Measurements from ENCODE around the gene CCT2. TPM values are rescaled to one million over a fixed set of nuclear protein-coding genes. Genes with fewer than 3 reads are reported as not detected.

The CCT2 gene
- polyA plus RNA-seq, 3 donors = 57.0 to 113 (median 99.0) TPM

DNA sequence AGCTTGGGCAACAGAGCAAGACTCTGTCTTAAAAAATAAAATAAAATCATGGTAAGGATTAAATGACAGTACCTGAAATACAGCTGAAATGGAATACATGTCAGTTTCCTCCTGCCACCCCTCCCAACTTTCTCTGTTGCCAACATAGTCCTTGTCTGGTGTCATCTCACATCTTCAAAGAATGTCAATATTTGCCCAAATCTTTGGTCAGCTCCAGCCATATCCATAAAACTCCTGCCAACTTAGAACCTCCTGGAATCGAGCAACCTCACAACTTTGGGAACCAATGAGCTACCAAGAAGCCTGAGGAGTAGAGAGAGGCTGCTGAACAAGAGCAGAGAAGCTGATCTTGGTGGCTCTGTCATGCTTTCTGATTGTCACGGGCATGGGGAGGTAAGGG is 36.3 kb downstream of the CCT2 start:
- WGBS, 3 donors = 82 to 86% (median 84%) methylated on average over 2 of the region's 2 CpGs
- H3K27ac ChIP-seq (ENCODE audit: low read depth, low read length) = no peak overlapping the region

DNA sequence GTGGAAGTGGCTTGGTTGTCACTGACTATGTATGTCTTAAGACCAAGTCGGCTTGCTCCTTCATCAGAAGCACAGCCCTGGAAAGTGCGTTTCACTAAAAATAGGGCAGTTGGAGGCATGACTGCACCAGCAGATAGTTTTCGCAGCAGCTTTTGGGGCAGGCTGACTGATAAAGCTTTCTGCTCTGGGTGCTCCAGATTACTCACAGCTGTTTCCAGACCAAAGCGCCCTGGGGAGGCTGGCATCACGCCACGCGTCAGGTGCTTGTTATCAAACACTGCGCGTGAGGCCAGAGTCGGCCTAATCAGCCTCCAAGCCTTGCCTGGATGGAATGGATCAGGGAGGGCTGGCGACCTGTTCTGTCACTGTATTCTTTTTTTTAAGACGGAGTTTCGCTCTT is 38.7 kb downstream of the CCT2 start:
- H3K27ac ChIP-seq (ENCODE audit: low read depth, low read length) = no peak overlapping the region
- 46 to 88% (median 81%) methylated on average over 13 of the region's 13 CpGs for WGBS, 3 donors

DNA sequence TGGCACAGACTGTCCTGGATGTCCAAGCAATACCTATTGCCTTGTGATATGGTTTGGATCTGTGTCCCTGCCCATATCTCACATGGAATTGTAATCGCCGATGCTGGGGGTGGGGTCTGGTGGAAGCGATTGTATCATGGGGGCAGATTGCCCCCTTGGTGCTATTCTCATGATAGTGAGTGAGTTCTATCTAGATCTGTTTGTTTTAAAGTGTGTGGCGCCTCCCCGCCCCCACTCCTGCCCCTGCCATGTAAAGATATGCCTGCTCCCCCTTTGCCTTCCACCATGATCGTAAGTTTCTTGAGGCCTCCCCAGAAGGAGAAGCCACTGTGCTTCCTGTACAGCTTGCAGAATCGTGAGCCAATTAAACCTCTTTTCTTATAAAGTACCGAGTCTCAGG is 42.2 kb downstream of the CCT2 start:
- WGBS, 3 donors = 74 to 90% (median 87%) methylated on average over 8 of the region's 8 CpGs
- no peak overlapping the region for H3K27ac ChIP-seq (ENCODE audit: low read depth, low read length)

DNA sequence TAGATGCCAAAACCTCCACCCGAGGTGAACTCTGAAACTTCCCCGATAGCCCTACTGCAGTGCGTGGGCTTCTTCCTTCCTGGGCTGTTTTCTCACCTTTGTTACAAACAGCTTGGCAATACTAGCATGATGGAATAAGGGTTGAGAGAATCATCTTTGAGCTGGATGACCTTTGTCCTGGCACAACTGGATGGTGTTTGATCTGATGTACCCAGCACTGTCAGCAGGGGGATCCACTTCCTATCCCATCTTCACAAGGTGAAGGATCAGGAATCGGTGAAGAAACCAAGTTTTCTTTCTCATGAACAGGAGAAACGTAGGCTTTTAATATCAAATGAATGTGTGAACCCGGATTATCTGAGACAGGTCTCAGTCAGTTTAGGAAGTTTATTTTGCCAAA is 44.9 kb downstream of the CCT2 start:
- 80 to 86% (median 83%) methylated on average over 6 of the region's 6 CpGs for WGBS, 3 donors
- H3K27ac ChIP-seq (ENCODE audit: low read depth, low read length) = no peak overlapping the region

DNA sequence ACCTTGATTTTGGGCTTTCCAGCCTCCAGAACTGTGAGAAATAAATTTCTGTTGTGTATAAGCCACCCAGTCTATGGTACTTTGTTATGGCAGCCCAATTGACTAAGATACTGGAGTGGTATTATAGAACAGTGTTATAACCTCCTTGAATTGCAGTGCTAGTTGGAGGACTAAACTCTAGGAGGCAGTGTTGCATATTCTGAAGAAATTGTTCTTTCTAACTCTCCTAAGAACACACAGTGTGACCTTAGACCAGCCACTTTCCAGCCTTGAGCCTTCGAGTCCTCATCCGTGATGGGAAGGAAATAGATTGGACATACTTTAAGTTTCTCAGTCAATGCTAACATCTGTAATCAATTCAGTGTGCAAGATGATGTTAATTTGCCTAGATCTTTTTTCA is 47.8 kb downstream of the CCT2 start:
- H3K27ac ChIP-seq (ENCODE audit: low read depth, low read length) = no peak overlapping the region
- whole genome bisulfite sequencing, 3 donors = 92 to 94% (median 93%) methylated on average over 2 of the region's 2 CpGs

DNA sequence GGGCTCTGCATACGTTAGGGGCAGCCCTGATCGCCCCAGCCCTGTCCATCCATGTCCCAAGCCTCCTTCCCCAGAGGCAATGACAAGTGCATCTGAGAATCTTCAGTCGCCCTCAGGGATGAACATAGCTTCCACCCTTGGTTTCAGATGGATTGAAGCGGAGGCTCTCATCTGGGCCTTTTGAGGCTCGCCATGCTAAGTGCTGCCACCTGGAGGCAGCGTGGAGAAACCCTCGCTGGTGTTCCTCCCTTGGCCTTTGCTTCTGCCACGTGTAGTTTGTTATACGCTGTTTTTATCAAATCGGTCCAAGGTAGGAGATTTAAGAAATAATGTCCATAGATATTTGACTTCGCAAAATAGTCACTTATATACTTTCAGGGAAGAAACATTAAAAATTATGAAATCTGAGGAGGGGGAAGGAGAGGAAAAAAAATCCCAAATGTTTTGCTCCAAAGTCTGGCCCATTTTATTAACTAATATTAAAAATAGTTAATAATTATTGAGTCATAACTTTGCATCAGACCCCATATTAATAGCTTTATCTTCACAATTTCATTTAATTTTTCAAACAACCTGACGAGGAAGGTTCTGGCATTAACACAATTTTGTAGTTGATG is 54.2 kb downstream of the CCT2 start:
- WGBS, 3 donors = 22 to 31% (median 30%) methylated on average over 12 of the region's 12 CpGs
- H3K27ac ChIP-seq (ENCODE audit: low read depth, low read length) = no peak overlapping the region

DNA sequence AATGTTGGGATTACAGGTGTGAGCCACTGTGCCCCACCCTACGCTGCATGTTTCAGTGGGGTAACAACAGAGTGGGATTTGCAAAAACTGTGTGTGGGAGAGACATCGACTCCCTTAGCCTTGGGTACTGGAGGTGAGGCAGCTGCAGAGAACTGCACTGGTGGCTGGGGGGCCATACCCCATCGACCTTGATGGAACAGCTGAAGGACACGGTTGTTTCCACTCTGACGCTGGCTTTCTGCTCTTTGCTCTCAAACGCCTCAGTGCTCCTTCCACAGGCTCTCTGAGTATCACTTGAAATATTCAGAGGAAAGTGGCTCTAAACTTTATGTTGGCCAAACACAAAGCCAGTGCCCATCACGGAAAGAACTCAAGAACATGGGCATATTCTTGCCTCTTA is 56.3 kb downstream of the CCT2 start:
- 82 to 94% (median 94%) methylated on average over 7 of the region's 7 CpGs for WGBS, 3 donors
- no peak overlapping the region for H3K27ac ChIP-seq (ENCODE audit: low read depth, low read length)

DNA sequence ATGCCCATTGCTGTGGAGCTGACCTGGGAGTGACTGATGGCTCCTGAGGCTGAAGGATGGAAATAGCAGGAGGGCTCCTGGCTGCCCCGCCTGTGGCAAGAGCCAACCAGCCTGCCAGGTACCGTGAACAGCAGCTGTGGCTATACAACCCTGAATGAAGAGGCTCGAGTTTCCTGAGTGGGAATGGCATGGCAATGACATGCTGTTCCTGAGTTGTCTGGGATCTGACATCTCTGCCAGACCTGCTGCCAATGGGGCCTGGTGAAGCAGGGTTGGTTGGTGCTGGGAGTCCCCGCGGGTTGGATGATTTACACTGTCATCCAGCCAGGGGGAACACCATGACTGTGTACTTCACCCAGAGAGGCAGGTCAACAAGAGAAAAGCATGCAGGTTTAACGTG is 57.3 kb downstream of the CCT2 start:
- no peak overlapping the region for H3K27ac ChIP-seq (ENCODE audit: low read depth, low read length)
- WGBS, 3 donors = 80 to 89% (median 83%) methylated on average over 6 of the region's 6 CpGs

DNA sequence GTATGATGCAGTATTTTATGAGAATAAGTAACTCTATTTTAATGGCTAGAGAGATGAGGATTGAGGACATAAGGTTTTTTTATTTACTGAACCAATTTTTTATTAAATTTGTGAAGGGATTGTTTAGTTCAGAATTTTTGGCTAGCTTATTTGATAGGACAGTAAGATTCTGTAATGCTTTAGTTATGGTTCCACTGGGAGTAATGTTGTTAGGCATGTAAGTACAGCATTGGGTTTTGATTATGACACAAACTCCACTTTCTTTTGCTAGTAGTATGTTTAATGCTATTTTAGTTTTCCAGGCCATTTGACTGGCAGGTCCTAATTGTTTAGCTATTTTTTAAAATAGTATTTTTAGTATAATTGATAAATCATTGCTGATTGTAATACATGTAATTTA is 59.3 kb downstream of the CCT2 start:
- no peak overlapping the region for H3K27ac ChIP-seq (ENCODE audit: low read depth, low read length)

DNA sequence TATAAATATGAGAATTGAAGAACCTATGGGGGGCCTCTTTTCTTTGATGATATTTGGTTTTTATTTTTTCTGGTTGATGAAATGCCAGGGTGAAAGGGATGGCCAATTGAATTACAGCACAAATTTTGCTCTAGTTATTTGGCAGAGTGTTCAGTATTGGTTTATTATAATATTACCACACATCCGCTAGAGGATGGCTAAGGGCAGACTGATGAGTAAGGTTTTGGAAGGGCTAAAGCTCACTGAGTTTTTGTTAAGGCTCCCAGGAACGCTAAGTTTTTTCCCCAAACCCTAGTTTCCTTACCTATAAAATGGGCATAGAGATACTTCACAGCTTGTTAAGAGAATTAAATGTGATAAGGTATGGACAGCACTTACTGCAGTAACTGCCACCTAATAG is 59.8 kb downstream of the CCT2 start:
- no peak overlapping the region for H3K27ac ChIP-seq (ENCODE audit: low read depth, low read length)
- 56 to 83% (median 73%) methylated on average over 2 of the region's 2 CpGs for WGBS, 3 donors

DNA sequence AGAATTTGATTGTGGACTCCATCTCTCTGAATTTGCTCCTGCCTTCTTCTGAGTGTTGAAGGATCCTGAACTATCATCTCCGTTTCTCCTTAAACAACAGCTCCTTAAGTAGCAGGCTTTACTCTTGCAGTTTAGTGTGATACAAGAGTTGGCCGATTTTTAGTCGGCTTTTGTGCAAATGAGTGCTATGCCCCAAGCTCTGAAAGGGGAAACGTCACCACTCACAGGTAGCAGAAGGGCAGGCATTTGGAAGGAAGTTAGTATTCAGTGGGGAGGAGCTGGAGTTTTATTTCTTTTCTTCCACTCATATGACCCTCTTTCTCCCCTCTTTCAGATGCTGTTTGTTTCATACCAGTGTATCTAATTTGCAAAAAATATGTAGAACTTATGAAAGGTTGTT is 61.9 kb downstream of the CCT2 start:
- 64 to 74% (median 65%) methylated on average over 4 of the region's 4 CpGs for WGBS, 3 donors
- H3K27ac ChIP-seq (ENCODE audit: low read depth, low read length) = no peak overlapping the region

DNA sequence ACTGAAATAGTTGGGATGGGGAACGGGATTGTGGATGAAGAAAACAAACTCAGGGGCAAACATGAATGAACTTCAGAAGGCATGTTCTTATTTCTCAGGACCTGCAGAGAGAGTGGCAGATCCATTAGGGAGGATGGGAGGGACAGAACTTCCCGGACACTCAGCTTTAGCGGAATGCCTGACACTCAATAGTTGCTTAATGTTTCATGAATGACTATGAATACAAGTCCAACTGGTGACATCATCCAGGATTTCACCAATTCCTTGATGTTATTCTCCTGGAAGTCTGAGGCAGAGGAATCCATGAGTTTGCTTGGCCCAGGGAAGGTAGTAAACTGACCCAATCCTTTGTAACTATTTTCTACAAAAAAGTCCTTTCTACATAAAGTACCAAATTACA is 63.2 kb downstream of the CCT2 start:
- whole genome bisulfite sequencing, 3 donors = 78 to 84% (median 84%) methylated on average over 3 of the region's 3 CpGs
- H3K27ac ChIP-seq (ENCODE audit: low read depth, low read length) = no peak overlapping the region

DNA sequence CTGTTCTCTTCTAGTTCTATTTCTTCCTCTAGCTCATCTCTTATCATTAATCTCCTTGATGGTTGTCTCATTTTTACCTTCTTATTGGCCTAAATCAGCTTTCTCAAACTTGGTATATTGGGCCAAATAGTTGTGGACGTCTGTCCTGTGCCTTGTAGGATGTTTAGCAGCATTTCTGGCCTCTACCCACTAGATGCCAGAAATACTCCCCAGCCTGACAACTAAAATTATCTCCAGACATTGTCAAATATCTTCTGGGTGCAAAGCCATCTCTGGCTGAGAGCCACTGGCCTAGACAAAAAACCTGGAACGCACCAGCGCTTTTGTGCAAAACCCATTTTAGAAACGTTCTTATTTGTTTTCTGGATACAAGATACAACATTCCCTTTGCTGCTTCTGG is 64.3 kb downstream of the CCT2 start:
- no peak overlapping the region for H3K27ac ChIP-seq (ENCODE audit: low read depth, low read length)
- 61 to 83% (median 68%) methylated on average over 4 of the region's 4 CpGs for WGBS, 3 donors

Other genes starting within 250 kb of the CCT2 start
- gene LYZ, start 237.1 kb upstream of the CCT2 start, polyA plus RNA-seq = 100 to 1,000 TPM in 1 of 3 donors, 10 to 100 TPM in 2; 14.3 to 257 (median 48.7) TPM
- gene YEATS4, start 225.7 kb upstream of the CCT2 start, polyA plus RNA-seq = 10 to 100 TPM; 11.8 to 15.3 (median 12.0) TPM
- gene FRS2, start 115.1 kb upstream of the CCT2 start, polyA plus RNA-seq = 10 to 100 TPM in 2 of 3 donors, 1 to 10 TPM in 1; 4.7 to 15.2 (median 12.2) TPM
- not detected for gene LRRC10, start 25.4 kb downstream of the CCT2 start, polyA plus RNA-seq
- gene BEST3, start 113.8 kb downstream of the CCT2 start, polyA plus RNA-seq = under 1 TPM in 2 of 3 donors, not detected in 1; 0.04 to 0.24 TPM
- gene RAB3IP, start 153.4 kb downstream of the CCT2 start, polyA plus RNA-seq = 10 to 100 TPM in 1 of 3 donors, 1 to 10 TPM in 2; 1.9 to 13.6 (median 4.4) TPM
- under 1 TPM in 1 of 3 donors, not detected in 2; 0.08 TPM for gene MYRFL, start 239.8 kb downstream of the CCT2 start, polyA plus RNA-seq

Data from adipose tissue (tissue), 3 donors.